Parathyroid adenoma (tissue), 2 donors: ENCODE results near the gene CITED2.

Source experiments
- H2AFZ ChIP-seq: fragments of 300-600 bp; sonication (generic); one replicate; pipeline ENCODE4 v1.7.0; 2017; ENCODE audit warnings: antibody characterized with exemption, mild to moderate bottlenecking
- H3K27ac ChIP-seq: fragments of 300-600 bp; sonication (generic); one replicate; pipeline ENCODE4 v1.7.0; 2017
- H3K27me3 ChIP-seq: fragments of 300-600 bp; sonication (generic); one replicate; pipeline ENCODE4 v1.7.0; 2017; ENCODE audit warnings: low read length; ENCODE audit not compliant: control insufficient read depth, insufficient read depth
- H3K36me3 ChIP-seq: fragments of 300-600 bp; sonication (generic); one replicate; pipeline ENCODE4 v1.7.0; 2017; ENCODE audit warnings: low read length; ENCODE audit not compliant: control insufficient read depth, insufficient read depth
- H3K4me1 ChIP-seq: fragments of 300-600 bp; sonication (generic); one replicate; pipeline ENCODE4 v1.7.0; 2017; ENCODE audit warnings: control low read depth
- H3K4me2 ChIP-seq: fragments of 300-600 bp; sonication (generic); one replicate; pipeline ENCODE4 v1.7.0; 2017; ENCODE audit warnings: low read length
- H3K4me3 ChIP-seq: fragments of 300-600 bp; sonication (generic); one replicate; pipeline ENCODE4 v1.7.0; 2017; ENCODE audit warnings: low read depth, low read length
- H3K79me2 ChIP-seq: fragments of 300-600 bp; sonication (generic); one replicate; pipeline ENCODE4 v1.7.0; 2017; ENCODE audit warnings: control low read depth
- H3K9ac ChIP-seq: fragments of 300-600 bp; sonication (generic); one replicate; pipeline ENCODE4 v1.7.0; 2017; ENCODE audit warnings: mild to moderate bottlenecking
- H3K9me3 ChIP-seq: fragments of 300-600 bp; sonication (generic); one replicate; pipeline ENCODE4 v1.7.0; 2017; ENCODE audit warnings: low read length; ENCODE audit not compliant: control insufficient read depth
- TF ChIP-seq, protein P1 (sequence below): fragments of 300-600 bp; sonication (generic); IDR thresholded peaks from one replicate; pipeline ENCODE4 v1.7.0; 2017; ENCODE audit warnings: antibody characterized with exemption, mild to moderate bottlenecking
- donor health status: primary hyperparathyroidism.

Gene CITED2

DNA sequence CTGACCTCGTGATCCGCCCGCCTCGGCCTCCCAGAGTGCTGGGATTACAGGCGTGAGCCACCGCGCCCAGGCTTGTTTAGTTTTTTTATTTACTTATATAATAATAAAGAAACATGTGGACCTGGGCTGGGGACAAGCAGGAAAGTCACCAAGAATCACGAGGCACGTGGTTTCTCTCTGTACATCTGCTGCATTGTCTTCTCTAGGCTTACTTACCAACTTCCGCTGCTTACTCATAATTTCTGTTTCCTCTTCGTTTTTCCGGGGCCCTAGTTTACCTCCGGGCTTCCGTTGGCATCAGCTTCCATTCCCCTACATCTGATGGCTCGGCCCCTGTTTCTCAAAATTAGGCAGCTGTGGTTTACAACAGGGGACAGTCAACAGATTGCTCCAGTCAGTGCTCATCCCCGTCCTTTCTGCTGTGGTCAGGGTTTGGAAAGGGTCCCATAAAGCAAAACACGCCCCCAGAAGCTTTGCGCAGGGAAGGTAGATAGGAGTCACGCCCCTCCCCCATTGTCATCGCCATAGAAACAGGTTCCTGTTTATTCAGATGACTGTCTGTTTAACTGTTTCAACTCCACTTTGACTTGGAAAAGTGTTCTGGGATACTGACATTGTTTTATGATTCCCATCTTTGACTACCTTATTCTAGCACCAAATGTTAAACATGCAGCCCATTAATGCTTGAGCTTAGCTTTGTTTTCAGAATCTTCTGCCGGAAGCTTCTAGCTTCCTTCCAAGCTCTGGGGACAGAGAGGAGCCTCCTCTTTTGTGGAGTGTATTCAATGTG is 50.7 kb downstream of the CITED2 start:
- Histone ChIP-seq H3K4me3 (peak overlapping the region; percentile 62), H3K79me2 (no peaks in the 10 kb centered on the region), H3K4me2 (peak overlapping the region; percentile 84), H3K9me3 (no peaks in the 10 kb centered on the region), H3K9ac (no peak overlapping the region), H3K4me1 (no peaks in the 10 kb centered on the region), H3K27me3 (no peaks in the 10 kb centered on the region), H2AFZ (peak overlapping the region; percentile 9), H3K36me3 (no peaks in the 10 kb centered on the region), H3K27ac (no peak overlapping the region)
- TF ChIP-seq, protein P1, sequence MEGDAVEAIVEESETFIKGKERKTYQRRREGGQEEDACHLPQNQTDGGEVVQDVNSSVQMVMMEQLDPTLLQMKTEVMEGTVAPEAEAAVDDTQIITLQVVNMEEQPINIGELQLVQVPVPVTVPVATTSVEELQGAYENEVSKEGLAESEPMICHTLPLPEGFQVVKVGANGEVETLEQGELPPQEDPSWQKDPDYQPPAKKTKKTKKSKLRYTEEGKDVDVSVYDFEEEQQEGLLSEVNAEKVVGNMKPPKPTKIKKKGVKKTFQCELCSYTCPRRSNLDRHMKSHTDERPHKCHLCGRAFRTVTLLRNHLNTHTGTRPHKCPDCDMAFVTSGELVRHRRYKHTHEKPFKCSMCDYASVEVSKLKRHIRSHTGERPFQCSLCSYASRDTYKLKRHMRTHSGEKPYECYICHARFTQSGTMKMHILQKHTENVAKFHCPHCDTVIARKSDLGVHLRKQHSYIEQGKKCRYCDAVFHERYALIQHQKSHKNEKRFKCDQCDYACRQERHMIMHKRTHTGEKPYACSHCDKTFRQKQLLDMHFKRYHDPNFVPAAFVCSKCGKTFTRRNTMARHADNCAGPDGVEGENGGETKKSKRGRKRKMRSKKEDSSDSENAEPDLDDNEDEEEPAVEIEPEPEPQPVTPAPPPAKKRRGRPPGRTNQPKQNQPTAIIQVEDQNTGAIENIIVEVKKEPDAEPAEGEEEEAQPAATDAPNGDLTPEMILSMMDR, result no peak
